ENCODE results near the gene SPRY1. TPM values are rescaled to one million over a fixed set of nuclear protein-coding genes. Genes with fewer than 3 reads are reported as not detected.

Gene SPRY1
- polyA plus RNA-seq, 4 donors, result 6.5 to 97.1 (median 20.2) TPM

GRCh38 chr4:123418351-123418931 is 21.8 kb downstream of the SPRY1 start:
- no peaks in the 10 kb centered on the region for H3K36me3 ChIP-seq (ENCODE audit: control insufficient read depth in 3 of 3, insufficient read depth in 2 of 3, low read depth in 1 of 3, low read length in 3 of 3)
- DNase-seq (peak; percentile 46 to 60), FAIRE-seq (no peak)
- peaks cover 0 to 43% (median 8%) of the 10 kb centered on the region in 3 donors for H3K4me1 ChIP-seq (ENCODE audit: control insufficient read depth in 3 of 3, insufficient read depth in 2 of 3, low read depth in 1 of 3, low read length in 2 of 3)
- no peaks in the 10 kb centered on the region for H3K27me3 ChIP-seq (ENCODE audit: control insufficient read depth in 3 of 3, insufficient read depth in 3 of 3, low read length in 3 of 3)
- peaks cover 0 to 3% of the 10 kb centered on the region in 2 donors for H3K9me3 ChIP-seq (ENCODE audit: control insufficient read depth in 2 of 2, insufficient read depth in 1 of 2, low read depth in 1 of 2, low read length in 1 of 2)
- WGBS, 3 donors, result 39 to 52% (median 45%) methylated on average over 3 of the region's 3 CpGs
- peak overlapping the region in 2 of 3 donors; percentile 54 to 74 for H3K27ac ChIP-seq (ENCODE audit: low read depth in 1 of 3, low read length in 2 of 3)
- no peak overlapping the region for H3K4me3 ChIP-seq (ENCODE audit: low read depth in 1 of 3, low read length in 3 of 3)

GRCh38 chr4:123419885-123420755 is 23.5 kb downstream of the SPRY1 start:
- peak; percentile 31 to 63 for DNase-seq
- H3K27ac ChIP-seq (ENCODE audit: low read depth in 1 of 3, low read length in 2 of 3), result peak overlapping the region; percentile 18 to 74 (median 20)

GRCh38 chr4:123421227-123421936 is 24.8 kb downstream of the SPRY1 start:
- peak; percentile 70 to 73 for DNase-seq
- H3K27ac ChIP-seq (ENCODE audit: low read depth in 1 of 3, low read length in 2 of 3), result peak overlapping the region in 1 of 3 donors; percentile 74

More at GRCh38 chr4:123419885-123420755, 23.5 kb downstream of the SPRY1 start:
- no peaks in the 10 kb centered on the region for H3K27me3 ChIP-seq (ENCODE audit: control insufficient read depth in 3 of 3, insufficient read depth in 3 of 3, low read length in 3 of 3)
- WGBS, 3 donors, result 45 to 69% (median 57%) methylated on average over 17 of the region's 17 CpGs
- no peak overlapping the region for H3K4me3 ChIP-seq (ENCODE audit: low read depth in 1 of 3, low read length in 3 of 3)
- peaks cover 0 to 39% (median 8%) of the 10 kb centered on the region in 3 donors for H3K4me1 ChIP-seq (ENCODE audit: control insufficient read depth in 3 of 3, insufficient read depth in 2 of 3, low read depth in 1 of 3, low read length in 2 of 3)
- no peak for FAIRE-seq
- no peaks in the 10 kb centered on the region for H3K36me3 ChIP-seq (ENCODE audit: control insufficient read depth in 3 of 3, insufficient read depth in 2 of 3, low read depth in 1 of 3, low read length in 3 of 3)
- peaks cover 0 to 3% of the 10 kb centered on the region in 2 donors for H3K9me3 ChIP-seq (ENCODE audit: control insufficient read depth in 2 of 2, insufficient read depth in 1 of 2, low read depth in 1 of 2, low read length in 1 of 2)

GRCh38 chr4:123421937-123422781 is 25.6 kb downstream of the SPRY1 start:
- H3K4me1 ChIP-seq (ENCODE audit: control insufficient read depth in 3 of 3, insufficient read depth in 2 of 3, low read depth in 1 of 3, low read length in 2 of 3), result peaks cover 0 to 39% (median 8%) of the 10 kb centered on the region in 3 donors
- peaks cover 0 to 3% of the 10 kb centered on the region in 2 donors for H3K9me3 ChIP-seq (ENCODE audit: control insufficient read depth in 2 of 2, insufficient read depth in 1 of 2, low read depth in 1 of 2, low read length in 1 of 2)
- H3K27me3 ChIP-seq (ENCODE audit: control insufficient read depth in 3 of 3, insufficient read depth in 3 of 3, low read length in 3 of 3), result no peaks in the 10 kb centered on the region
- no peak overlapping the region for H3K4me3 ChIP-seq (ENCODE audit: low read depth in 1 of 3, low read length in 3 of 3)
- H3K27ac ChIP-seq (ENCODE audit: low read depth in 1 of 3, low read length in 2 of 3), result peak overlapping the region; percentile 20 to 74 (median 41)
- 51 to 57% (median 55%) methylated on average over 9 of the region's 9 CpGs for WGBS, 3 donors
- FAIRE-seq (no peak), DNase-seq (no peak)
- no peaks in the 10 kb centered on the region for H3K36me3 ChIP-seq (ENCODE audit: control insufficient read depth in 3 of 3, insufficient read depth in 2 of 3, low read depth in 1 of 3, low read length in 3 of 3)

More at GRCh38 chr4:123421227-123421936, 24.8 kb downstream of the SPRY1 start:
- Histone ChIP-seq H3K27me3 (ENCODE audit: control insufficient read depth in 3 of 3, insufficient read depth in 3 of 3, low read length in 3 of 3) (no peaks in the 10 kb centered on the region), H3K36me3 (ENCODE audit: control insufficient read depth in 3 of 3, insufficient read depth in 2 of 3, low read depth in 1 of 3, low read length in 3 of 3) (no peaks in the 10 kb centered on the region), H3K9me3 (ENCODE audit: control insufficient read depth in 2 of 2, insufficient read depth in 1 of 2, low read depth in 1 of 2, low read length in 1 of 2) (peaks cover 0 to 3% of the 10 kb centered on the region in 2 donors), H3K4me1 (ENCODE audit: control insufficient read depth in 3 of 3, insufficient read depth in 2 of 3, low read depth in 1 of 3, low read length in 2 of 3) (peaks cover 0 to 39% (median 8%) of the 10 kb centered on the region in 3 donors), H3K4me3 (ENCODE audit: low read depth in 1 of 3, low read length in 3 of 3) (no peak overlapping the region)
- WGBS, 3 donors, result 19 to 39% (median 25%) methylated on average over 6 of the region's 6 CpGs
- peak; percentile 55 for FAIRE-seq

- Histone ChIP-seq H3K27ac (ENCODE audit: low read depth in 1 of 3, low read length in 2 of 3) (no peak overlapping the region), H3K9me3 (ENCODE audit: control insufficient read depth in 2 of 2, insufficient read depth in 1 of 2, low read depth in 1 of 2, low read length in 1 of 2) (peaks cover 0 to 11% of the 10 kb centered on the region in 2 donors), H3K4me1 (ENCODE audit: control insufficient read depth in 3 of 3, insufficient read depth in 2 of 3, low read depth in 1 of 3, low read length in 2 of 3) (peaks cover 0 to 29% (median 2%) of the 10 kb centered on the region in 3 donors), H3K27me3 (ENCODE audit: control insufficient read depth in 3 of 3, insufficient read depth in 3 of 3, low read length in 3 of 3) (no peaks in the 10 kb centered on the region), H3K4me3 (ENCODE audit: low read depth in 1 of 3, low read length in 3 of 3) (no peak overlapping the region), H3K36me3 (ENCODE audit: control insufficient read depth in 3 of 3, insufficient read depth in 2 of 3, low read depth in 1 of 3, low read length in 3 of 3) (no peaks in the 10 kb centered on the region)
- DNase-seq (peak in 1 of 2 donors; percentile 30), FAIRE-seq (no peak)
- WGBS, 3 donors, result 73 to 86% (median 84%) methylated on average over 5 of the region's 5 CpGs
These were observed 27.2 kb downstream of the SPRY1 start for GRCh38 chr4:123423819-123424218.

GRCh38 chr4:123427951-123428350 is 31.4 kb downstream of the SPRY1 start:
- Histone ChIP-seq H3K27me3 (ENCODE audit: control insufficient read depth in 3 of 3, insufficient read depth in 3 of 3, low read length in 3 of 3) (no peaks in the 10 kb centered on the region), H3K27ac (ENCODE audit: low read depth in 1 of 3, low read length in 2 of 3) (no peak overlapping the region), H3K36me3 (ENCODE audit: control insufficient read depth in 3 of 3, insufficient read depth in 2 of 3, low read depth in 1 of 3, low read length in 3 of 3) (no peaks in the 10 kb centered on the region), H3K4me1 (ENCODE audit: control insufficient read depth in 3 of 3, insufficient read depth in 2 of 3, low read depth in 1 of 3, low read length in 2 of 3) (peaks cover 0 to 9% (median 0%) of the 10 kb centered on the region in 3 donors), H3K9me3 (ENCODE audit: control insufficient read depth in 2 of 2, insufficient read depth in 1 of 2, low read depth in 1 of 2, low read length in 1 of 2) (peaks cover 0 to 7% of the 10 kb centered on the region in 2 donors), H3K4me3 (ENCODE audit: low read depth in 1 of 3, low read length in 3 of 3) (no peak overlapping the region)
- no peak for DNase-seq
- FAIRE-seq, result no peak
- 47 to 72% (median 63%) methylated on average over 3 of the region's 3 CpGs for WGBS, 3 donors

GRCh38 chr4:123430031-123430430 is 33.4 kb downstream of the SPRY1 start:
- FAIRE-seq (no peak), DNase-seq (no peak)
- Histone ChIP-seq H3K4me3 (ENCODE audit: low read depth in 1 of 3, low read length in 3 of 3) (no peak overlapping the region), H3K9me3 (ENCODE audit: control insufficient read depth in 2 of 2, insufficient read depth in 1 of 2, low read depth in 1 of 2, low read length in 1 of 2) (peaks cover 0 to 7% of the 10 kb centered on the region in 2 donors), H3K36me3 (ENCODE audit: control insufficient read depth in 3 of 3, insufficient read depth in 2 of 3, low read depth in 1 of 3, low read length in 3 of 3) (no peaks in the 10 kb centered on the region), H3K27me3 (ENCODE audit: control insufficient read depth in 3 of 3, insufficient read depth in 3 of 3, low read length in 3 of 3) (no peaks in the 10 kb centered on the region), H3K4me1 (ENCODE audit: control insufficient read depth in 3 of 3, insufficient read depth in 2 of 3, low read depth in 1 of 3, low read length in 2 of 3) (peaks cover 0 to 9% (median 0%) of the 10 kb centered on the region in 3 donors), H3K27ac (ENCODE audit: low read depth in 1 of 3, low read length in 2 of 3) (peak overlapping the region in 1 of 3 donors; percentile 36)
- 91 to 95% (median 94%) methylated on average over 3 of the region's 3 CpGs for WGBS, 3 donors
